Activated T-cell treated with anti-CD3 and anti-CD28 coated beads for 48 hours (primary cell): ENCODE measurements around the gene ME3.
A peak's percentile ranks its signal among the peaks of the same experiment; 100 is the strongest.
"Not testable (repeated sequence)": the region's sequence is repeated elsewhere in the genome, so short reads cannot be mapped to it uniquely, and the experiment has no call there.

Experiments
- DNase-seq: peaks from one replicate; pipeline ENCODE4 v3.0.0-alpha.2; 2020; ENCODE audit warnings: low read depth

The ME3 gene

GRCh38 chr11:86620891-86621521 lies 51.4 kb downstream of the ME3 start:
- DNase-seq, result no peak

GRCh38 chr11:86619428-86619827 lies 53.0 kb downstream of the ME3 start:
- not testable (repeated sequence) for DNase-seq

- DNase-seq, result no peak
These were observed 54.9 kb downstream of the ME3 start for GRCh38 chr11:86617502-86617901.

- no peak for DNase-seq
These were observed 56.9 kb downstream of the ME3 start for GRCh38 chr11:86615487-86615886.

- DNase-seq, result no peak
These were observed 61.7 kb downstream of the ME3 start for GRCh38 chr11:86610559-86611341.

- DNase-seq, result peak; percentile 38
These were observed 64.1 kb downstream of the ME3 start for GRCh38 chr11:86608251-86608799.

- no peak for DNase-seq
These were observed 65.5 kb downstream of the ME3 start for GRCh38 chr11:86606836-86607481.

GRCh38 chr11:86606270-86606835 lies 66.1 kb downstream of the ME3 start:
- no peak for DNase-seq

- no peak for DNase-seq
These were observed 75.4 kb downstream of the ME3 start for GRCh38 chr11:86596861-86597586.

- no peak for DNase-seq
These were observed 76.5 kb downstream of the ME3 start for GRCh38 chr11:86595955-86596354.

- DNase-seq, result no peak
These were observed 77.0 kb downstream of the ME3 start for GRCh38 chr11:86595451-86595850.

- DNase-seq, result no peak
These were observed 77.7 kb downstream of the ME3 start for GRCh38 chr11:86594746-86595145.

- DNase-seq, result no peak
These were observed 78.6 kb downstream of the ME3 start for GRCh38 chr11:86593833-86594232.

- DNase-seq, result peak; percentile 83
These were observed 79.6 kb downstream of the ME3 start for GRCh38 chr11:86592659-86593451.

- no peak for DNase-seq
These were observed 80.3 kb downstream of the ME3 start for GRCh38 chr11:86592047-86592591.

GRCh38 chr11:86591631-86592030 lies 80.8 kb downstream of the ME3 start:
- no peak for DNase-seq

GRCh38 chr11:86589856-86590589 lies 82.4 kb downstream of the ME3 start:
- no peak for DNase-seq

GRCh38 chr11:86589204-86589603 lies 83.2 kb downstream of the ME3 start:
- no peak for DNase-seq

GRCh38 chr11:86588566-86589090 lies 83.8 kb downstream of the ME3 start:
- no peak for DNase-seq
